ENCODE results near the gene ZNF766. TPM values are rescaled to one million over a fixed set of nuclear protein-coding genes. Genes with fewer than 3 reads are reported as not detected.

The ZNF766 gene
- total RNA-seq, 1 donor from 2014 or later: 17.9 TPM

DNA sequence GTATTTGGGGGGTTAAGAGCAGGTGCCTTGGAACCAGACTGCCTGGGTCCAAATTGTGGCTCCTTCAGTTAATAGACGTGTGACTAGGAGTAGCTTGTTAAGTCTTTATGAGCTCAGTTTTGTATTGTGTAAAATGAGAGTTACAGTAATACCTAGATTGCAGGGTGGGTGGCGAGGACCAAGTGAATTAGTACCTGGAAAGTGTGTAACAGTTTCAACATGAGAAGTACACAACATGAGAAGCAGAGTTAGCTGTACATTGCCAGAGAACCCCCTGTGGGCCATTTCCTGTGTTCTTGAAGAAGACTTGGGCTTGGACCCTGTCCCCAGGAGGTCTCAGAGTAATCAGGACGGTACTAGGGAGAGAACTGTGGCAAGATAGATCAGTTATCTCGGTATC, 42.7 kb upstream of the ZNF766 start:
- no peaks in the 10 kb centered on the region for H3K4me1 ChIP-seq
- TF ChIP-seq, protein P1, sequence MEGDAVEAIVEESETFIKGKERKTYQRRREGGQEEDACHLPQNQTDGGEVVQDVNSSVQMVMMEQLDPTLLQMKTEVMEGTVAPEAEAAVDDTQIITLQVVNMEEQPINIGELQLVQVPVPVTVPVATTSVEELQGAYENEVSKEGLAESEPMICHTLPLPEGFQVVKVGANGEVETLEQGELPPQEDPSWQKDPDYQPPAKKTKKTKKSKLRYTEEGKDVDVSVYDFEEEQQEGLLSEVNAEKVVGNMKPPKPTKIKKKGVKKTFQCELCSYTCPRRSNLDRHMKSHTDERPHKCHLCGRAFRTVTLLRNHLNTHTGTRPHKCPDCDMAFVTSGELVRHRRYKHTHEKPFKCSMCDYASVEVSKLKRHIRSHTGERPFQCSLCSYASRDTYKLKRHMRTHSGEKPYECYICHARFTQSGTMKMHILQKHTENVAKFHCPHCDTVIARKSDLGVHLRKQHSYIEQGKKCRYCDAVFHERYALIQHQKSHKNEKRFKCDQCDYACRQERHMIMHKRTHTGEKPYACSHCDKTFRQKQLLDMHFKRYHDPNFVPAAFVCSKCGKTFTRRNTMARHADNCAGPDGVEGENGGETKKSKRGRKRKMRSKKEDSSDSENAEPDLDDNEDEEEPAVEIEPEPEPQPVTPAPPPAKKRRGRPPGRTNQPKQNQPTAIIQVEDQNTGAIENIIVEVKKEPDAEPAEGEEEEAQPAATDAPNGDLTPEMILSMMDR (IDR thresholded peaks at IDR 0.05): no peak
- no peaks in the 10 kb centered on the region for H3K9me3 ChIP-seq
- peaks cover 74% of the 10 kb centered on the region for H3K36me3 ChIP-seq
- H3K4me3 ChIP-seq: no peak overlapping the region
- ATAC-seq (no peak), DNase-seq (no peak)
- intact Hi-C loops (cut with DNase I): no loop called here
- H3K27ac ChIP-seq: no peak overlapping the region
- H3K27me3 ChIP-seq (ENCODE audit: low read depth): no peaks in the 10 kb centered on the region

DNA sequence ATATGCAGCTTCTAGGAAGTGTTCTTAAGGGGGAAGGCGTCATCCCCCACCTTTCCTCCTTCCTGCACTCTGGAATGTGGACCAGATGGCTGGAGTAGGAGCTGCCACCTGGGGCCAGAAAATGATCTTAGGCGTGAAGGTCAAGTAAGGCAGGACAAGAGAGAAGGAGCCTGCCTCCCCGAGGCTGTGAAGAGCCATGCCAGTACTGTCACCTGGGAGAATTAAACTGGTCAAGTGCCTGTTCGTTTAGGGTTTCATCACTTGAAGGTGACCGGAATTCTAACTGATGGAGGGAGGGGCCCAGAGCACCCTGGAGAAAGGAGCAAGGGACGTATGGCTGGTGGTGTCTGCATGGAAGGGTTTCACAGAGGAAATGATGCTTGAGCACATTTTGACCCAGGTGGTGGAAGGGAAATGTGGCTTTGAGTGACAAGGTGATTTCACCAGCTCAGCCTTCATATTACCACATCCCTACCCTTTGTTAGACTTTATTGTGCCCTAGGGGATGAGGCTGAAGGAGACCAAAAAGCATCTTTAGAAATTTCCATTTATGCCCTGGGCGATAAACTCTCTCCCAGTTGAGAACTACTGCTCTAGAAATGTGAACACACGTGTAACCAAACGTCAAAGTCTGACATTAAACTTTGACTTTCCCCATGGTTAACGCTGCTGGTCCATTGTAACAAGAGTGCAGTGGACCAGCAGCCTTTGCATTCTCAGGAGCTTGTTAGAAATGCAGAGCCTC, 42.0 kb upstream of the ZNF766 start:
- Histone ChIP-seq H3K36me3 (peaks cover 67% of the 10 kb centered on the region), H3K27ac (no peak overlapping the region), H3K4me1 (no peaks in the 10 kb centered on the region), H3K27me3 (ENCODE audit: low read depth) (no peaks in the 10 kb centered on the region), H3K4me3 (no peak overlapping the region), H3K9me3 (no peaks in the 10 kb centered on the region)
- ATAC-seq (no peak), DNase-seq (no peak)
- TF ChIP-seq, protein P1 (IDR thresholded peaks at IDR 0.05): no peak
- intact Hi-C loops (cut with DNase I): no loop called here

DNA sequence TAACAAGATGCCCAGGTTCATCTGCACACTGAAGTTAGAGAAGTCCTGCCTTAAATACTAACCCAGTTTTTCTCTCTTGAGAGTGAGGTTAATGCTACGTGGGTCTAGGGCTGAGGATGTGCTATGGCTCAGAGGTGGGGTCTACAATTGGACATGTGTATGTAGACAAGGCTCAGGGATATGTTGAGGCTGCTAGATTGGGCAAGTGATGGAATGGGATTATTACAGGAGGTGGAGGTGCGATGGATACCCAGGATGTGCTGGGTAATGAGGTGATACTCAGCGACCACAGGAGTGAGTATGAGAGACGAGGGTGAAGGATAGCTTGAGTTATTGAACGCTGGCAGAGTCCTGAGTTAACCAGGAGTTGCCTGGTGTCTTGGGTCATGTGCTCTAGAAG, 41.4 kb upstream of the ZNF766 start:
- no peaks in the 10 kb centered on the region for H3K27me3 ChIP-seq (ENCODE audit: low read depth)
- H3K4me1 ChIP-seq: no peaks in the 10 kb centered on the region
- H3K4me3 ChIP-seq: no peak overlapping the region
- no peaks in the 10 kb centered on the region for H3K9me3 ChIP-seq
- H3K27ac ChIP-seq: no peak overlapping the region
- ATAC-seq (no peak), DNase-seq (no peak)
- TF ChIP-seq, protein P1 (IDR thresholded peaks at IDR 0.05): no peak
- intact Hi-C loops (cut with DNase I): no loop called here
- H3K36me3 ChIP-seq: peaks cover 61% of the 10 kb centered on the region

DNA sequence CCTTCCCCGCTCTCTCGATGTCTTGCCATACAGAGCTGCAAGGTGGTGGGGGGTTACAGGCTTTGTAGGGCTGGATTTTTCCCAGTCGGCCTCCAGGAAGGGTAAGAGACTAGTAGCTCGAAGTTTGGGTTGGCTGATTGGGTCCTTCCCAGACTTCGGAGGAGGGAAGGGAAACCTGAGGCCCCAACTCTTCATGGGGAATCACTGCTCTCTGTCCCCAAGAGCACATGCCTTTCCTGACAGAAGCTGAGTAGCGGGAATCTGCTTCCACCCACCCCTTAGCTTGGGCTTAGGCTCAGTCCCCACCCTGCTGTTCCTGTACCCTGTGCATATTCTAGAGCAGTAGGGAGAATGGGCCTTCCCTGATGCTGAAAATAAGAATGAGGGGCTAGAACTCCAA, 39.9 kb upstream of the ZNF766 start:
- Histone ChIP-seq H3K9me3 (no peaks in the 10 kb centered on the region), H3K4me3 (no peak overlapping the region), H3K27me3 (ENCODE audit: low read depth) (no peaks in the 10 kb centered on the region), H3K36me3 (peaks cover 46% of the 10 kb centered on the region), H3K27ac (no peak overlapping the region), H3K4me1 (no peaks in the 10 kb centered on the region)
- DNase-seq (no peak), ATAC-seq (no peak)
- TF ChIP-seq, protein P1 (IDR thresholded peaks at IDR 0.05): no peak
- intact Hi-C loops (cut with DNase I): no loop called here

DNA sequence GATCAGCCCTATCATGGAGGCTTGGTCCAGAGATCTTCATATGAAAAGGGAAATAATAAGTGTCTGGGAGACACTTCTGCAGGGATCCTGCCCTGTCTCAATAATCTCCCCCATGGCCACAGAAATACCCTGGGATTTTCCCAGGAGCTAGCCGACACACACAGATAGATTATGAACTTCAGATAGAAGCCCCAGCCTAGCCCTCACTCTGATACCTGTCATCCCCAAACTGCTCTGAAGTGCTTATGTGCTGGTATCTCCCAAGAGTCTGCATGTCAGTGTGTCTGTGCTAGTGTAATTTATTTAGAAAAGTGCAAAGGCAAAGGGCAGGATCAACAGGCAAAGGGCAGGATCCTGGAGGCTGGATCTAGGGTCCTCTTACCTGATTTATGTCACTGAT, 38.7 kb upstream of the ZNF766 start:
- intact Hi-C loops (cut with DNase I): loop anchor here (10.0 kb wide), 1 partner anchor 96 kb away; the partner anchor contains the start of gene ZNF616

More for the DNA sequence above, 38.7 kb upstream of the ZNF766 start:
- Histone ChIP-seq H3K4me1 (no peaks in the 10 kb centered on the region), H3K36me3 (peaks cover 34% of the 10 kb centered on the region), H3K9me3 (no peaks in the 10 kb centered on the region), H3K27ac (no peak overlapping the region), H3K4me3 (no peak overlapping the region), H3K27me3 (ENCODE audit: low read depth) (no peaks in the 10 kb centered on the region)
- ATAC-seq (no peak), DNase-seq (no peak)
- TF ChIP-seq, protein P1 (IDR thresholded peaks at IDR 0.05): no peak

Measured in lower lobe of right lung (tissue), 2 donors.